NT2/D1 (cell line): ENCODE results near the gene RAMAC.

ENCODE experiments used
- SUZ12 ChIP-seq: IDR thresholded peaks from 2 replicates; pipeline ENCODE4 v1.6.1; 2011; ENCODE audit not compliant: insufficient read length, insufficient read depth; ENCODE audit errors: extremely low read depth
- YY1 ChIP-seq: IDR thresholded peaks from 2 replicates; pipeline ENCODE4 v1.6.1; 2011; ENCODE audit not compliant: insufficient read length, insufficient read depth
- ZNF274 ChIP-seq: IDR thresholded peaks from 2 replicates; pipeline ENCODE4 v1.6.1; 2011; ENCODE audit warnings: mild to moderate bottlenecking, low read depth, low read length

- no peak for TF ChIP-seq SUZ12
- TF ChIP-seq YY1 = no peak
- TF ChIP-seq ZNF274 = no peak
These were observed 13.0 kb upstream of the RAMAC start for GRCh38 chr15:82972990-82973389.
